SU-DHL-6 (cell line): Measurements from ENCODE around the gene TTC36.

ENCODE experiments used
- EZH2phosphoT487 ChIP-seq: fragments of 200-600 bp; sonication (generic), shearing (Covaris generic); conservative IDR thresholded peaks from 2 replicates; pipeline ENCODE4 v1.6.1; 2018; ENCODE audit warnings: mild to moderate bottlenecking, antibody characterized with exemption, low read length, moderate library complexity, mixed read lengths
- TF ChIP-seq, protein P1 (sequence below): fragments of 200-600 bp; sonication (generic); IDR thresholded peaks from one replicate; pipeline ENCODE4 v1.5.1; 2017; ENCODE audit warnings: antibody characterized with exemption, mild to moderate bottlenecking, low read length, moderate library complexity; ENCODE audit not compliant: insufficient read depth, poor library complexity, severe bottlenecking

- TF ChIP-seq, protein P1, sequence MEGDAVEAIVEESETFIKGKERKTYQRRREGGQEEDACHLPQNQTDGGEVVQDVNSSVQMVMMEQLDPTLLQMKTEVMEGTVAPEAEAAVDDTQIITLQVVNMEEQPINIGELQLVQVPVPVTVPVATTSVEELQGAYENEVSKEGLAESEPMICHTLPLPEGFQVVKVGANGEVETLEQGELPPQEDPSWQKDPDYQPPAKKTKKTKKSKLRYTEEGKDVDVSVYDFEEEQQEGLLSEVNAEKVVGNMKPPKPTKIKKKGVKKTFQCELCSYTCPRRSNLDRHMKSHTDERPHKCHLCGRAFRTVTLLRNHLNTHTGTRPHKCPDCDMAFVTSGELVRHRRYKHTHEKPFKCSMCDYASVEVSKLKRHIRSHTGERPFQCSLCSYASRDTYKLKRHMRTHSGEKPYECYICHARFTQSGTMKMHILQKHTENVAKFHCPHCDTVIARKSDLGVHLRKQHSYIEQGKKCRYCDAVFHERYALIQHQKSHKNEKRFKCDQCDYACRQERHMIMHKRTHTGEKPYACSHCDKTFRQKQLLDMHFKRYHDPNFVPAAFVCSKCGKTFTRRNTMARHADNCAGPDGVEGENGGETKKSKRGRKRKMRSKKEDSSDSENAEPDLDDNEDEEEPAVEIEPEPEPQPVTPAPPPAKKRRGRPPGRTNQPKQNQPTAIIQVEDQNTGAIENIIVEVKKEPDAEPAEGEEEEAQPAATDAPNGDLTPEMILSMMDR = no peak
- TF ChIP-seq EZH2phosphoT487 = no peak
Observed at GRCh38 chr11:118537409-118537980, 10.2 kb downstream of the TTC36 start.
